Measurements from ENCODE around the gene DEPDC5.

The DEPDC5 gene

DNA sequence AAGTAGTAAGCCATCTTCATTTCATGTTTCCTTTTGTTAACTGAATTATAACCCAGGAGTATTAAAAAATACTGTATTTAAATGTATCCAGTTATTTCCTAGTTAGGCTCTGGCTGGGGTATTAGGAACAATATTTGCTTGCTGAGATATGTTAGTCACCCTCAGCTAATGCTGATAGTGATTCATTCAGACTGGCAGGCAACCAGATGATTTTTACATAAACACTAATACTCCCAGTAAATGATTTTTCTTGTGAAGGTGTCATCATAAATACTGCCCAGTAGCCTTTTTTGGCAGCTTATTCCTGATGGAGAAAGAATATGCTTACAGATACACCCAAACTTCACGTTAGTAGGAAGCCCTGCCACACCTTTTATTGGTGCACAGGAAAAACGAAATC is 198.7 kb downstream of the DEPDC5 start:
- DNase-seq, result no peak

DNA sequence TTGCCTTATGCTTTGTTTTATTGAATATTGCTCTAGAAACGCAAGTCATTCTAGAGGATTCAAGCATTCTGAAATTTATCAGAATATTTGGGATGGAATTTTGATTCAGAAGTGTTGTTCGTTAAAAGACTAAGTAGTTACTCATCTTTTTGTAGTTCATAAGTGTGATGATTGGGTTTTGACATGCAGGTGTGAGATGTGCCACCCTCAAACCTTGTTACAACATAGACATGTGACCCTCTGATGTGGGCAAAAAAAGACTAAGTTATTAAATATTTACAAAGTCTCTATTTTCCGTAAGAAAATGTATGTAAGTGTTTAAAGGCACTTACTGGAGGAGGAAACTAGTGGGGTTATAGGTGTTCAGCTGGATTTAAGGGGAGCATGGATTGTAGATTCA is 199.4 kb downstream of the DEPDC5 start:
- no peak for DNase-seq

DNA sequence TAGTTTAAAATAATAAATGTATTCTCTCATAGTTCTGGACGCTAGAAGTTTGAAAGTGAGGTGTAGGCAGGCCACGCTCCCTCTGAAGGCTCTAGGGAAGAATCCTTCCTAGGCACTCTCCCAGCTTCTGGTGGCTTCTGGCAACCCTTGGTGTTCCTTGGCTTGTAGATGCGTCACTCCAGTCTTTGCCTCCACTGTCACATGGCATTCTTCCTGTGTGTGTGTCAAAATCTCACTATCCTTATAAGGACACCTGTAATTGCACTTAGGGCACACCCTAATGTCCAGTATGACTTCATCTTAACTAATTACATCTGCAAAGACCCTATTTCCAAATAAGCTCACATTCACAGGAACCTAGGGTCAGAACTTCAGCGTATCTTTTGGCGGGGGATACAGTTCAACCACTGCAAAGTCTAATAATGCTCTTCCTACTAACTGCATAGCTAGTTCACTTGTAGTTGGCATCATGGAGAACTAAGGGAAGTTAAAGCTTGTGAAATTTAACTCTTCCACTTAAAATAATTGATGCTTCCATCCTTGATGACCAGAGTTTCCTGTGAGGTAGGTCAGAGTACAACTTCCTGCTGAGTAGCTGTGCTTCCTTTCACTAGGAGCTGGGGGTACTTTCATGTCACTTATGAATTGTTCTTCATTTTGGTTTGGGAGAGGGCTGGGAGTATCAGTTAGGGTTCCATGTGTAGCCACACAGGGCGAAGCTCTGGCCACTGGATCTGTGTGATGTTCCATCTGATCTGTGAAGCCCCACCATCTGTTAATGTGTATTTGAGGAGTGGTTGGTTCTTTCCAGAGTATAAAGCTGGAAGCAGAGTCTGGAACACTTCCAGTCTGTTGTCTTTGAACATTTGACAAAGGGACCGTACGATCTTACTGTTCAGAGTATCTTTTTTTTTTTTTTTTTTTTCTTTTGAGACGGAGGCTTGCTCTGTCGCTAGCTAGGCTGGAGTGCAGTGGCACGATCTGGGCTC is 201.0 kb downstream of the DEPDC5 start:
- no peak for DNase-seq

DNA sequence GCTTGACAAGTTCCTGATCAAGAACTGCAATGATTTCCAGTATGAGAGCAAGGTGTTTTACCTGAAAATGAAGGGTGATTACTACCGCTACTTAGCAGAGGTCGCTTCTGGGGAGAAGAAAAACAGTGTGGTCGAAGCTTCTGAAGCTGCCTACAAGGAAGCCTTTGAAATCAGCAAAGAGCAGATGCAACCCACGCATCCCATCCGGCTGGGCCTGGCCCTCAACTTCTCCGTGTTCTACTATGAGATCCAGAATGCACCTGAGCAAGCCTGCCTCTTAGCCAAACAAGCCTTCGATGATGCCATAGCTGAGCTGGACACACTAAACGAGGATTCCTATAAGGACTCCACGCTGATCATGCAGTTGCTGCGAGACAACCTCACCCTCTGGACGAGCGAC is 202.5 kb downstream of the DEPDC5 start:
- DNase-seq, result peak; percentile 24 to 30

Data from activated CD4-positive, alpha-beta T cell treated with anti-CD3 and anti-CD28 coated beads for 4 hours (primary cell).